Right lobe of liver (tissue), 4 donors: ENCODE measurements around the gene ROPN1B.

Source experiments
- CTCF ChIP-seq, 4 donors: fragments of 200-600 bp in 3 of 4; fragments of 450-650 bp in 1 of 4; IDR thresholded peaks; one replicate each; pipeline versions ENCODE4 v1.5.1 to v1.8.0; 2016 to 2022; ENCODE audit warnings: antibody characterized with exemption in 4 of 4, mild to moderate bottlenecking in 2 of 4
- POLR2A ChIP-seq: fragments of 450-650 bp; IDR thresholded peaks from one replicate; pipeline ENCODE4 v1.6.1; 2017; ENCODE audit warnings: antibody characterized with exemption, mild to moderate bottlenecking
- donor health status: DM: no; HTN: no; CAD: no.
- donor health status: DM: no; HTN: no; CAD: no.
- donor health status: DM: no; HTN: yes; CAD: no.

- TF ChIP-seq CTCF (IDR thresholded peaks at IDR 0.05) (no peak), POLR2A (no peak)
Measured at GRCh38 chr3:126002189-126002588, 33.2 kb downstream of the ROPN1B start.
